SH-SY5Y (cell line): ENCODE results near the gene PLEKHG1.

Source experiments
- GATA2 ChIP-seq: IDR thresholded peaks from 2 replicates; pipeline ENCODE4 v1.6.1; 2011; ENCODE audit warnings: mild to moderate bottlenecking, low read depth, low read length
- GATA3 ChIP-seq: IDR thresholded peaks from 2 replicates; pipeline ENCODE4 v1.6.1; 2011; ENCODE audit warnings: low read depth, mild to moderate bottlenecking, low read length, moderate library complexity

DNA sequence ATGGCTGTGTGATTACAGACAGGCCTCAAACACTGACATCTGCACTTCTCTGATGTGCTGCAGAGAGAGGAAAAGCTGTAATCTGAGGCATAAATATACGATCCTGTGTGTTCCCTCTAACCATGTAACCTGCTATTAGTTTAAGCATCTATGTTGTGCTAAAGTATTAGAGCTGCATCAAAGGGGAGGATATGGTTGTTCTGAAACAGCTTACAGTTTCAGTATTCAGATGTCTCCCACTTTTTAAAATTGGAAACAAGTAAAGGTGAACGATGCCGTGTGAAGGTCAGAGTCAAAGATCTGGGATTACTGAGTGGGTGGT is 7.6 kb downstream of the PLEKHG1 start:
- no peak for TF ChIP-seq GATA2
- TF ChIP-seq GATA3 = no peak
